GM23338 (cell line): ENCODE results near the gene DGCR8.

Source experiments
- CREB1 ChIP-seq: fragments of 250-450 bp; sonication (Bioruptor Pico); IDR thresholded peaks from 2 replicates; pipeline ENCODE4 v1.5.0; 2020; ENCODE audit warnings: low read depth, mild to moderate bottlenecking, moderate library complexity
- EZH2 ChIP-seq: fragments of 200-600 bp; sonication (generic); IDR thresholded peaks from one replicate; pipeline ENCODE4 v1.8.0; 2017; ENCODE audit warnings: antibody characterized with exemption, mild to moderate bottlenecking, low read depth; ENCODE audit not compliant: unreplicated experiment
- EZH2phosphoT487 ChIP-seq: fragments of 200-600 bp; sonication (generic); IDR thresholded peaks from one replicate; pipeline ENCODE4 v1.8.1; 2018; ENCODE audit warnings: antibody characterized with exemption; ENCODE audit not compliant: unreplicated experiment
- JUNB ChIP-seq: IDR thresholded peaks from one replicate; pipeline ENCODE4 v1.6.1; 2016; ENCODE audit warnings: antibody characterized with exemption; ENCODE audit not compliant: unreplicated experiment
- NANOG ChIP-seq: IDR thresholded peaks from 2 replicates; pipeline ENCODE4 v1.6.1; 2016; ENCODE audit warnings: antibody characterized with exemption, borderline replicate concordance
- POLR2AphosphoS5 ChIP-seq: IDR thresholded peaks from 2 replicates; pipeline ENCODE4 v1.6.1; 2016; ENCODE audit warnings: antibody characterized with exemption, low read depth
- STAT1 ChIP-seq: IDR thresholded peaks from one replicate; pipeline ENCODE4 v1.6.1; 2016; ENCODE audit warnings: antibody characterized with exemption; ENCODE audit not compliant: unreplicated experiment
- ZNF114 ChIP-seq: fragments of 250-450 bp; sonication (Bioruptor Pico); IDR thresholded peaks from 2 replicates; pipeline ENCODE4 v1.5.0; 2020; ENCODE audit warnings: mild to moderate bottlenecking, moderate library complexity
- ZNF331 ChIP-seq: fragments of 250-450 bp; sonication (Bioruptor Pico); IDR thresholded peaks from 2 replicates; pipeline ENCODE4 v1.5.0; 2020; ENCODE audit warnings: low read depth, mild to moderate bottlenecking, moderate library complexity
- TF ChIP-seq, protein P1 (sequence below), 2 experiments: fragments of 200-600 bp in 1 of 2; sonication (generic) in 1 of 2; conservative IDR thresholded peaks; 2 replicates each; pipeline versions ENCODE4 v1.5.1 to v1.6.1; 2016 to 2017; ENCODE audit warnings: antibody characterized with exemption in 2 of 2, low read depth in 2 of 2, mild to moderate bottlenecking in 2 of 2, moderate library complexity in 1 of 2
- TF ChIP-seq, protein P2 (sequence below): IDR thresholded peaks from 2 replicates; pipeline ENCODE4 v1.6.1; 2016; ENCODE audit warnings: antibody characterized with exemption
- TF ChIP-seq, protein P3 (sequence below): IDR thresholded peaks from one replicate; pipeline ENCODE4 v1.6.1; 2018; ENCODE audit warnings: antibody characterized with exemption; ENCODE audit not compliant: unreplicated experiment

DNA sequence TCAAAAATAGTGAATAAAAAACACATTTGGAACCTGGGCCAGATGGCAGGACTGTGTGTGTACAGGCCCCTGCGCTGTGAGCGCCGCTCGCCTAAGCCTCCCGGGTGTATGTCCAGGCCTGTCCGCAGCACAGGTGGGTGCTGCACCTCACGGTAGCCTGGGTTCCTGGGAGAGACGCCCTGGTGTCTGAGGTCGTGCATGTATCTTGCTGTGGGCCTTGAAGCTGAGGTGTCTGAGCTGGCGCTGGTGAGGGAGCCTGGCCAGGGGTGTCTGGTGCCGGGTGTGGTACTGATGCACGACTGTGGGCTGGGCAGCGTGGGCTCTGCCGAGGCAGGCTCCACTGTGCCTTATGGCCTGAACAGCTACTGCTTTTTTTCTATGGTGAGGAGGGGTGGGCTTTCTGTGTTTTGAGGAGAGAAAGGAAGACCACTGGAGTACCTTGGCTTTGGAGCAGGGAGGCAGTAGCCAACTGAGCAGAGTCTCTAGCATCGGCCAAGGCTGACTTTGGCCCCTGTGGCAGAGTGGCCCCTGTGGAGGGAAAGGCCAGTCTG is 47.4 kb downstream of the DGCR8 start:
- TF ChIP-seq, protein P1, sequence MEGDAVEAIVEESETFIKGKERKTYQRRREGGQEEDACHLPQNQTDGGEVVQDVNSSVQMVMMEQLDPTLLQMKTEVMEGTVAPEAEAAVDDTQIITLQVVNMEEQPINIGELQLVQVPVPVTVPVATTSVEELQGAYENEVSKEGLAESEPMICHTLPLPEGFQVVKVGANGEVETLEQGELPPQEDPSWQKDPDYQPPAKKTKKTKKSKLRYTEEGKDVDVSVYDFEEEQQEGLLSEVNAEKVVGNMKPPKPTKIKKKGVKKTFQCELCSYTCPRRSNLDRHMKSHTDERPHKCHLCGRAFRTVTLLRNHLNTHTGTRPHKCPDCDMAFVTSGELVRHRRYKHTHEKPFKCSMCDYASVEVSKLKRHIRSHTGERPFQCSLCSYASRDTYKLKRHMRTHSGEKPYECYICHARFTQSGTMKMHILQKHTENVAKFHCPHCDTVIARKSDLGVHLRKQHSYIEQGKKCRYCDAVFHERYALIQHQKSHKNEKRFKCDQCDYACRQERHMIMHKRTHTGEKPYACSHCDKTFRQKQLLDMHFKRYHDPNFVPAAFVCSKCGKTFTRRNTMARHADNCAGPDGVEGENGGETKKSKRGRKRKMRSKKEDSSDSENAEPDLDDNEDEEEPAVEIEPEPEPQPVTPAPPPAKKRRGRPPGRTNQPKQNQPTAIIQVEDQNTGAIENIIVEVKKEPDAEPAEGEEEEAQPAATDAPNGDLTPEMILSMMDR (conservative IDR thresholded peaks at IDR 0.05; ENCODE audit: low read depth in 2 of 2): no peak
- no peak for TF ChIP-seq JUNB
- TF ChIP-seq EZH2phosphoT487: no peak
- no peak for TF ChIP-seq EZH2
- no peak; the same call in 1 of the 2 replicates for TF ChIP-seq POLR2AphosphoS5
- TF ChIP-seq, protein P2, sequence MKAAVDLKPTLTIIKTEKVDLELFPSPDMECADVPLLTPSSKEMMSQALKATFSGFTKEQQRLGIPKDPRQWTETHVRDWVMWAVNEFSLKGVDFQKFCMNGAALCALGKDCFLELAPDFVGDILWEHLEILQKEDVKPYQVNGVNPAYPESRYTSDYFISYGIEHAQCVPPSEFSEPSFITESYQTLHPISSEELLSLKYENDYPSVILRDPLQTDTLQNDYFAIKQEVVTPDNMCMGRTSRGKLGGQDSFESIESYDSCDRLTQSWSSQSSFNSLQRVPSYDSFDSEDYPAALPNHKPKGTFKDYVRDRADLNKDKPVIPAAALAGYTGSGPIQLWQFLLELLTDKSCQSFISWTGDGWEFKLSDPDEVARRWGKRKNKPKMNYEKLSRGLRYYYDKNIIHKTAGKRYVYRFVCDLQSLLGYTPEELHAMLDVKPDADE: no peak
- no peak for TF ChIP-seq NANOG
- TF ChIP-seq, protein P3, sequence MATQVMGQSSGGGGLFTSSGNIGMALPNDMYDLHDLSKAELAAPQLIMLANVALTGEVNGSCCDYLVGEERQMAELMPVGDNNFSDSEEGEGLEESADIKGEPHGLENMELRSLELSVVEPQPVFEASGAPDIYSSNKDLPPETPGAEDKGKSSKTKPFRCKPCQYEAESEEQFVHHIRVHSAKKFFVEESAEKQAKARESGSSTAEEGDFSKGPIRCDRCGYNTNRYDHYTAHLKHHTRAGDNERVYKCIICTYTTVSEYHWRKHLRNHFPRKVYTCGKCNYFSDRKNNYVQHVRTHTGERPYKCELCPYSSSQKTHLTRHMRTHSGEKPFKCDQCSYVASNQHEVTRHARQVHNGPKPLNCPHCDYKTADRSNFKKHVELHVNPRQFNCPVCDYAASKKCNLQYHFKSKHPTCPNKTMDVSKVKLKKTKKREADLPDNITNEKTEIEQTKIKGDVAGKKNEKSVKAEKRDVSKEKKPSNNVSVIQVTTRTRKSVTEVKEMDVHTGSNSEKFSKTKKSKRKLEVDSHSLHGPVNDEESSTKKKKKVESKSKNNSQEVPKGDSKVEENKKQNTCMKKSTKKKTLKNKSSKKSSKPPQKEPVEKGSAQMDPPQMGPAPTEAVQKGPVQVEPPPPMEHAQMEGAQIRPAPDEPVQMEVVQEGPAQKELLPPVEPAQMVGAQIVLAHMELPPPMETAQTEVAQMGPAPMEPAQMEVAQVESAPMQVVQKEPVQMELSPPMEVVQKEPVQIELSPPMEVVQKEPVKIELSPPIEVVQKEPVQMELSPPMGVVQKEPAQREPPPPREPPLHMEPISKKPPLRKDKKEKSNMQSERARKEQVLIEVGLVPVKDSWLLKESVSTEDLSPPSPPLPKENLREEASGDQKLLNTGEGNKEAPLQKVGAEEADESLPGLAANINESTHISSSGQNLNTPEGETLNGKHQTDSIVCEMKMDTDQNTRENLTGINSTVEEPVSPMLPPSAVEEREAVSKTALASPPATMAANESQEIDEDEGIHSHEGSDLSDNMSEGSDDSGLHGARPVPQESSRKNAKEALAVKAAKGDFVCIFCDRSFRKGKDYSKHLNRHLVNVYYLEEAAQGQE: no peak
- no peak for TF ChIP-seq CREB1 (CRISPR knock-in tag)
- no peak for TF ChIP-seq ZNF331 (CRISPR knock-in tag)
- TF ChIP-seq ZNF114 (CRISPR knock-in tag): no peak
- TF ChIP-seq STAT1: no peak
